GM12892 (cell line): ENCODE results near the gene OGFOD3.
"Not testable (repeated sequence)": the region's sequence is repeated elsewhere in the genome, so short reads cannot be mapped to it uniquely, and the experiment has no call there.

ENCODE experiments used
- DNase-seq: peaks from one replicate; pipeline ENCODE4 v3.0.0; 2011; ENCODE audit not compliant: insufficient read length
- FAIRE-seq: peaks from 2 replicates; lab custom pipeline; 2011; peaks lifted over from hg19 to GRCh38; lab: Jason Lieb, UNC
- POLR2A ChIP-seq: IDR thresholded peaks from 2 replicates; pipeline ENCODE4 v1.6.1; 2011; ENCODE audit warnings: low read depth, low read length, control low read depth
- POLR2AphosphoS5 ChIP-seq: IDR thresholded peaks from 2 replicates; pipeline ENCODE4 v1.6.1; 2011; ENCODE audit warnings: low read depth, low read length, control low read depth
- TAF1 ChIP-seq: IDR thresholded peaks from 2 replicates; pipeline ENCODE4 v1.6.1; 2011; ENCODE audit warnings: low read depth, mild to moderate bottlenecking, control low read depth, low read length, borderline replicate concordance

The OGFOD3 gene

GRCh38 chr17:82348866-82349265 lies 69.5 kb downstream of the OGFOD3 start:
- DNase-seq (no peak), FAIRE-seq (no peak)
- TF ChIP-seq POLR2A (no peak), TAF1 (no peak)

DNA sequence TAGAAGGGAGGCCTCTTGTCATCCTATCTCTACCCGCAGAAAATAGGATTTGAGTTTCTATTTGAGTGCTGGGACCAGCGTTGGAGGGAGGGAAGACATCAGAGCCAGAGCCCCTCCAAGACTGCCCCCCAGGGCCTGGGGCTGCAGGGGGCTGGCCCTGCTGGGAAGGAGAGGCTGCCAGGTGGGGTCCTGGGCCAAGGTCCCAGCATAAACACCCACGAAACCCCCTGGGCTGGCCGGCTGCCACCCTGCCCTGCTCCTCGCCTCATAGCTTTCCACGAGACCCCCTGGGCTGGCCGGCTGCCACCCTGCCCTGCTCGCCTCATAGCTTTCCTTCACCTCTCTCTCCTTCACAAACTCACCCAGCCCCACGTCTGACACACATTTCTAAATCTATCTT lies 70.0 kb downstream of the OGFOD3 start:
- DNase-seq (no peak), FAIRE-seq (no peak)
- TF ChIP-seq POLR2AphosphoS5 (no peak), TAF1 (no peak), POLR2A (no peak)

DNA sequence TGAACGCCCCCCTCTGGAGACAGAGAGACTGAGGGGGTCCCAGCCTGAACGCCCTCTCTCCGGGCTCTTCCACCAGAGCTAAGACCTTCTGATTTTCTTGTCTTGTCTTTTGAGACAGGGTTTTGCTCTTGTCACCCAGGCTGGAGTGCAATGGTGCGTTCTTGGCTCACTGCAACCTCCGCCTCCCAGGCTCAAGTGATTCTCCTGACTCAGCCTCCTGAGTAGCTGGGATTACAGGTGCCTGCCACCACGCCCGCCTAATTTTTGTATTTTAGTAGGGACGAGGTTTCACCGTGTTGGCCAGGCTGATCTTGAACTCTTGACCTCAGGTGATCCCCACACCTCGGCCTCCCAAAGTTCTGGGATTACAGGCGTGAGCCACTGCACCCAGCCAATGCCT lies 70.4 kb downstream of the OGFOD3 start:
- not testable (repeated sequence) for FAIRE-seq, DNase-seq

- no peak for TF ChIP-seq POLR2AphosphoS5
- no peak for DNase-seq
These were observed 71.8 kb downstream of the OGFOD3 start for GRCh38 chr17:82346342-82347300.

DNA sequence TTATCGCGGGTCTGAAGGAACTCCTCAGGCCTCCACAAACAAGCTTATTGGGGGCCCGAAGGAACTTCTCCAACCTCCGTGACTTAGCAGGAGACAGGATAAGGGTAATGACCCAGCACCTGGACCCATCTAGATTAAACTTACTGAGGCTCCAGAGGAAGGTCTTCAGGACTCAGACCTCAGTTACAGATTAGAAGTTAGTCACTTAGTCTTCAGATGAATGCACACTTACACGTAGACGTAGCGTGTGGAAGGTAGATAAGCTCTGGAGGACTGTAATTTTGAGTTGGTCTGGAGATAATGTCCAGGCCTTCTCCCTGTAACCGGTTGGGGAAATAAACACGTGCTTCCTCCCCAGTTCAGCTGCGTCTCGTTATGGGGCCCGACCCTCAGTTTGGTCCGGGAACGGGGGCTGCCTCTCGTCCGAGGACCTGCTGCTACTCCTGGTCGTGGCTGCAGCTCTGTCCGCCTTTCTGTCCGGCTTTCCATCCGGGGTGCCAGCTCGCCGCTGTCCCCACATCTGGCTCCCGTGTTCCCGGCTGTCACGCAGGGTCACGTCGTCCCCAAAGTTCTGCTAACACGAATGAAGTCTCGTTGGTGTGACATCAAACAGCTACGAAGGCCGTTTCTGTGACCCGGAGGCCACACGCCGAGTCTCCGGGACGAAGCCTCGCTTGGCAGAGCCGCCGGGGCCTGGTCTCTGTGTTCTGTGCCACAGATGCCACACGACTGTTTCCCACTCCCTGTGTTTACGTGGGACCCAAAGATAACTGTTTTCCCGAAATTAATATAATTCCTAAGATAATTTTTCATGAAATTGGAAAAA lies 73.0 kb downstream of the OGFOD3 start:
- DNase-seq (no peak), FAIRE-seq (no peak)
- TF ChIP-seq TAF1, result no peak
- no peak for TF ChIP-seq POLR2AphosphoS5
- TF ChIP-seq POLR2A, result no peak

More at GRCh38 chr17:82346342-82347300, 71.8 kb downstream of the OGFOD3 start:
- FAIRE-seq, result no peak

DNA sequence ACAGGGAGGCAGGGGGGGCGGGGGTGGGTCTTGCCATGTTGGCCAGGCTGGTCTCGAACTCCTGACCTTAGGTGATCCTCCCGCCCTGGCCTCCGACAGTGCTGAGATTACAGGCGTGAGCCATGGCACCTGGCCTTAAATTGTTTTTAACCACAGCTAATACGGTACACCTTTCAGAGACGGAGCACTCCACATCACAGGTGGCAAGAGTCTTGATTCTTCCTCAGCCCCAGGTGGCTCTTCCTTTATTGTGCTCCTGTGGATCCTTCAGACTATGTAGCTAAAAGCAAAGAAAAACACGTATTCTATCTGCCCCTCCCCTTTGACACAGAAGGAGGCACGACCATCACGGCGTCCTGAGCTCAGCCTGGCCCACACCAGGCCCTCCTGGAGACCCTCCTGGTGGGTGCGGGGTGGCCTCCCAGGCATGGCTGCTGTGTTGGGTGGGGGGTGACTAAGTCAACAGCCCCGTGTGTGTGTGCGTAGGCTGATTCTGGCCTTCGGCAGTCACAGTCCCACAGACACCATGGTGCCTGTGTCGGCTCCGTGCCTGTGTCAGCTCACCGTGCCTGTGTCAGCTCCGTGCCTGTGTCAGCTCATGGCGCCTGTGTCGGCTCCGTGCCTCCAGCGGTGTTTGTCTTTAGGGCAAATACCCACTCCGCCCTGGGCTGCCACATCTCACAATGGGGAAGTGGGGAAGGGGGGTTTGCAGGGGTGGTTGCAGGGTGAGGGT lies 74.0 kb downstream of the OGFOD3 start:
- FAIRE-seq, result no peak
- TF ChIP-seq POLR2A (no peak), TAF1 (no peak), POLR2AphosphoS5 (no peak)
- no peak for DNase-seq

GRCh38 chr17:82343560-82343959 lies 74.8 kb downstream of the OGFOD3 start:
- FAIRE-seq (no peak), DNase-seq (no peak)

GRCh38 chr17:82342361-82343079 lies 75.9 kb downstream of the OGFOD3 start:
- no peak for DNase-seq
- TF ChIP-seq POLR2AphosphoS5 (no peak), POLR2A (no peak)
- no peak for FAIRE-seq

More at GRCh38 chr17:82343560-82343959, 74.8 kb downstream of the OGFOD3 start:
- TF ChIP-seq POLR2AphosphoS5, result no peak
- no peak for TF ChIP-seq TAF1
- TF ChIP-seq POLR2A, result no peak

- no peak for FAIRE-seq
- no peak for DNase-seq
- no peak for TF ChIP-seq POLR2A
- TF ChIP-seq POLR2AphosphoS5, result no peak
- no peak for TF ChIP-seq TAF1
These were observed 78.5 kb downstream of the OGFOD3 start for GRCh38 chr17:82339634-82340580.
